Activated CD4-positive, alpha-beta T cell treated with anti-CD3 and anti-CD28 coated beads for 36 hours (primary cell): Measurements from ENCODE around the gene TRDMT1. TPM values are rescaled to one million over a fixed set of nuclear protein-coding genes. Genes with fewer than 3 reads are reported as not detected.
A peak's percentile ranks its signal among the peaks of the same experiment; 100 is the strongest.

Experiments
- ATAC-seq: fragments of 200-7000 bp; cut with Tn5 transposase; one replicate; pipeline ENCODE4 v1.10.0; 2021; ENCODE audit warnings: mild to moderate bottlenecking, moderate library complexity
- CTCF ChIA-PET: fragments of 350-600 bp; sonication (Branson Sonifier 250); formaldehyde crosslinking; loops from one replicate; lab custom pipeline; 2021; ENCODE audit warnings: antibody characterized with exemption; lab: Charles Lee
- POLR2A ChIA-PET: fragments of 350-600 bp; sonication (Branson Sonifier 250); formaldehyde crosslinking; loops from one replicate; lab custom pipeline; 2021; ENCODE audit warnings: antibody characterized with exemption, inconsistent platforms; lab: Charles Lee
- DNase-seq: peaks from one replicate; pipeline ENCODE4 v3.0.0-alpha.2; 2020
- H3K27ac Mint-ChIP-seq: one replicate; pipeline ENCODE4 v1.8.0; 2021; ENCODE audit warnings: mixed read lengths
- H3K27me3 Mint-ChIP-seq: one replicate; pipeline ENCODE4 v1.8.0; 2021; ENCODE audit warnings: mixed read lengths
- H3K36me3 Mint-ChIP-seq: one replicate; pipeline ENCODE4 v1.8.0; 2021; ENCODE audit warnings: low read depth, mixed read lengths
- H3K4me1 Mint-ChIP-seq: one replicate; pipeline ENCODE4 v1.8.0; 2021; ENCODE audit warnings: mixed read lengths
- H3K4me3 Mint-ChIP-seq: one replicate; pipeline ENCODE4 v1.8.0; 2021; ENCODE audit warnings: mild to moderate bottlenecking, moderate library complexity, mixed read lengths
- H3K9me3 Mint-ChIP-seq: one replicate; pipeline ENCODE4 v1.8.0; 2021; ENCODE audit warnings: low read depth, mixed read lengths
- intact Hi-C, 2 experiments: fragments of 100-400 bp; cut with DNase I in 1 of 2; cut with micrococcal nuclease in 1 of 2; formaldehyde crosslinking; loops; one replicate each; pipeline versions ENCODE4 v1.14.2 to v1.15.1; 2022 to 2024; cut with DNase I, micrococcal nuclease
- total RNA-seq, 2 experiments: library from RNA; stranded (reverse); gene quantifications; one replicate each; pipeline ENCODE4 v1.2.3, GENCODE V29; 2021

Gene TRDMT1
- total RNA-seq, 2 experiments from 2014 or later = 6.6 to 11.6 TPM

- peaks cover 5% of the 10 kb centered on the region for H3K36me3 Mint-ChIP-seq
- no peak overlapping the region for H3K27ac Mint-ChIP-seq
- H3K4me1 Mint-ChIP-seq = no peaks in the 10 kb centered on the region
- ATAC-seq = no peak
- no peak overlapping the region for H3K4me3 Mint-ChIP-seq
- DNase-seq = no peak
- H3K27me3 Mint-ChIP-seq = no peaks in the 10 kb centered on the region
- ChIA-PET CTCF (interaction anchor here (0.7 to 0.9 kb wide), 2 partner anchors 21 to 476 kb away, joined by 3 to 4 read pairs; no protein-coding TSS in a partner anchor), POLR2A (no interaction called here)
- intact Hi-C loops = no loop called here
- no peaks in the 10 kb centered on the region for H3K9me3 Mint-ChIP-seq
Measured at GRCh38 chr10:17153321-17153720, 48.2 kb downstream of the TRDMT1 start.

- ChIA-PET POLR2A (no interaction called here), CTCF (interaction anchor here (0.9 to 1.5 kb wide), 2 partner anchors 14 to 15 kb away, joined by 3 to 4 read pairs; no protein-coding TSS in a partner anchor)
- Mint-ChIP-seq H3K4me1 (no peaks in the 10 kb centered on the region), H3K27ac (no peak overlapping the region), H3K27me3 (no peaks in the 10 kb centered on the region), H3K4me3 (no peak overlapping the region), H3K9me3 (no peaks in the 10 kb centered on the region), H3K36me3 (peaks cover 5% of the 10 kb centered on the region)
- DNase-seq (no peak), ATAC-seq (no peak)
- intact Hi-C loops = no loop called here
Measured at GRCh38 chr10:17151716-17152115, 49.8 kb downstream of the TRDMT1 start.

GRCh38 chr10:17147884-17148489 lies 53.5 kb downstream of the TRDMT1 start:
- intact Hi-C loops = no loop called here
- no peak overlapping the region for H3K27ac Mint-ChIP-seq
- H3K36me3 Mint-ChIP-seq = peaks cover 3% of the 10 kb centered on the region
- CTCF ChIA-PET = no interaction called here
- H3K4me1 Mint-ChIP-seq = peaks cover 23% of the 10 kb centered on the region
- no peak for ATAC-seq
- no peak overlapping the region for H3K4me3 Mint-ChIP-seq
- POLR2A ChIA-PET = interaction anchor here (0.6 kb wide), 1 partner anchor 76 kb away, joined by 4 read pairs; no protein-coding TSS in a partner anchor
- H3K27me3 Mint-ChIP-seq = no peaks in the 10 kb centered on the region
- no peaks in the 10 kb centered on the region for H3K9me3 Mint-ChIP-seq
- no peak for DNase-seq

GRCh38 chr10:17146892-17147291 lies 54.6 kb downstream of the TRDMT1 start:
- ChIA-PET POLR2A (no interaction called here), CTCF (no interaction called here)
- Mint-ChIP-seq H3K27me3 (no peaks in the 10 kb centered on the region), H3K4me1 (peaks cover 25% of the 10 kb centered on the region), H3K27ac (no peak overlapping the region), H3K9me3 (no peaks in the 10 kb centered on the region), H3K4me3 (no peak overlapping the region), H3K36me3 (no peaks in the 10 kb centered on the region)
- DNase-seq (no peak), ATAC-seq (no peak)
- intact Hi-C loops = no loop called here

- CTCF ChIA-PET = interaction anchor here (0.6 to 1.4 kb wide), 7 partner anchors 14 to 328 kb away, joined by 3 to 5 read pairs (median 3); partner anchors contain the start of gene RSU1
- Mint-ChIP-seq H3K27me3 (no peaks in the 10 kb centered on the region), H3K36me3 (peaks cover 2% of the 10 kb centered on the region), H3K4me1 (peaks cover 31% of the 10 kb centered on the region), H3K9me3 (no peaks in the 10 kb centered on the region), H3K4me3 (no peak overlapping the region), H3K27ac (peak overlapping the region; percentile 51)
- DNase-seq (no peak), ATAC-seq (no peak)
- POLR2A ChIA-PET = interaction anchor here (0.9 kb wide), 1 partner anchor 61 kb away, joined by 4 read pairs; no protein-coding TSS in a partner anchor
- intact Hi-C loops = loop anchor here in 1 of 2 experiments (1.0 to 2.0 kb wide), 3 partner anchors 56 to 254 kb away; partner anchors contain the start of gene TRDMT1
Measured at GRCh38 chr10:17145239-17145638, 56.2 kb downstream of the TRDMT1 start.

GRCh38 chr10:17144757-17145156 lies 56.7 kb downstream of the TRDMT1 start:
- H3K36me3 Mint-ChIP-seq = peaks cover 2% of the 10 kb centered on the region
- peak overlapping the region; percentile 51 for H3K27ac Mint-ChIP-seq
- ChIA-PET CTCF (interaction anchor here (0.7 to 1.4 kb wide), 8 partner anchors 14 to 327 kb away, joined by 3 to 6 read pairs (median 4); partner anchors contain the start of gene RSU1), POLR2A (interaction anchor here (0.7 to 0.9 kb wide), 3 partner anchors 61 to 328 kb away, joined by 3 to 4 read pairs (median 3); partner anchors contain the start of gene RSU1)
- DNase-seq = peak; percentile 80
- peak; percentile 96 for ATAC-seq
- peaks cover 31% of the 10 kb centered on the region for H3K4me1 Mint-ChIP-seq
- H3K27me3 Mint-ChIP-seq = no peaks in the 10 kb centered on the region
- H3K9me3 Mint-ChIP-seq = no peaks in the 10 kb centered on the region
- intact Hi-C loops = loop anchor here (1.0 to 2.0 kb wide), 6 partner anchors 56 to 254 kb away; partner anchors contain the start of genes TRDMT1 (in 1 of the 2) and VIM (in 1 of the 2)
- H3K4me3 Mint-ChIP-seq = no peak overlapping the region

- no peak for ATAC-seq
- Mint-ChIP-seq H3K9me3 (no peaks in the 10 kb centered on the region), H3K36me3 (peaks cover 2% of the 10 kb centered on the region), H3K4me1 (peaks cover 31% of the 10 kb centered on the region), H3K27me3 (no peaks in the 10 kb centered on the region), H3K4me3 (no peak overlapping the region), H3K27ac (peak overlapping the region; percentile 64)
- DNase-seq = no peak
- CTCF ChIA-PET = interaction anchor here (0.7 to 1.4 kb wide), 9 partner anchors 15 to 327 kb away, joined by 3 to 6 read pairs (median 4); partner anchors contain the start of gene RSU1
- intact Hi-C loops = loop anchor here (1.0 to 2.0 kb wide), 5 partner anchors 57 to 253 kb away; partner anchors contain the start of genes TRDMT1 (in 1 of the 2) and VIM (in 1 of the 2)
- POLR2A ChIA-PET = interaction anchor here (0.7 to 0.9 kb wide), 3 partner anchors 62 to 327 kb away, joined by 3 to 4 read pairs (median 3); partner anchors contain the start of gene RSU1
Measured at GRCh38 chr10:17144032-17144431, 57.4 kb downstream of the TRDMT1 start.

GRCh38 chr10:17143055-17143690 lies 58.3 kb downstream of the TRDMT1 start:
- ATAC-seq (no peak), DNase-seq (no peak)
- Mint-ChIP-seq H3K27ac (no peak overlapping the region), H3K4me1 (peaks cover 31% of the 10 kb centered on the region), H3K4me3 (no peak overlapping the region), H3K9me3 (no peaks in the 10 kb centered on the region), H3K36me3 (peaks cover 2% of the 10 kb centered on the region), H3K27me3 (no peaks in the 10 kb centered on the region)
- POLR2A ChIA-PET = interaction anchor here (0.6 kb wide), 1 partner anchor 382 kb away, joined by 3 read pairs; no protein-coding TSS in a partner anchor
- intact Hi-C loops = no loop called here
- CTCF ChIA-PET = interaction anchor here (0.8 to 1.2 kb wide), 2 partner anchors 19 to 76 kb away, joined by 3 read pairs; no protein-coding TSS in a partner anchor

GRCh38 chr10:17141504-17142229 lies 59.8 kb downstream of the TRDMT1 start:
- POLR2A ChIA-PET = no interaction called here
- no peak for ATAC-seq
- CTCF ChIA-PET = interaction anchor here (0.6 to 1.2 kb wide), 2 partner anchors 14 to 122 kb away, joined by 3 read pairs; no protein-coding TSS in a partner anchor
- H3K27ac Mint-ChIP-seq = no peak overlapping the region
- H3K4me1 Mint-ChIP-seq = peaks cover 31% of the 10 kb centered on the region
- H3K4me3 Mint-ChIP-seq = no peak overlapping the region
- intact Hi-C loops = no loop called here
- no peaks in the 10 kb centered on the region for H3K9me3 Mint-ChIP-seq
- H3K27me3 Mint-ChIP-seq = no peaks in the 10 kb centered on the region
- no peak for DNase-seq
- H3K36me3 Mint-ChIP-seq = peaks cover 2% of the 10 kb centered on the region

GRCh38 chr10:17140386-17140761 lies 61.1 kb downstream of the TRDMT1 start:
- no peaks in the 10 kb centered on the region for H3K27me3 Mint-ChIP-seq
- no peak for ATAC-seq
- no peak for DNase-seq
- intact Hi-C loops = no loop called here
- no peaks in the 10 kb centered on the region for H3K9me3 Mint-ChIP-seq
- no peak overlapping the region for H3K4me3 Mint-ChIP-seq
- peaks cover 2% of the 10 kb centered on the region for H3K36me3 Mint-ChIP-seq
- CTCF ChIA-PET = no interaction called here
- POLR2A ChIA-PET = no interaction called here
- peaks cover 26% of the 10 kb centered on the region for H3K4me1 Mint-ChIP-seq
- H3K27ac Mint-ChIP-seq = no peak overlapping the region
